Stromal cell of bone marrow (primary cell): ENCODE measurements around the gene ZNF470.
A peak's percentile ranks its signal among the peaks of the same experiment; 100 is the strongest.

Source experiments
- DNase-seq: peaks from one replicate; pipeline ENCODE4 v3.0.0-alpha.2; 2012; ENCODE audit warnings: low read depth

ZNF470 gene

DNA sequence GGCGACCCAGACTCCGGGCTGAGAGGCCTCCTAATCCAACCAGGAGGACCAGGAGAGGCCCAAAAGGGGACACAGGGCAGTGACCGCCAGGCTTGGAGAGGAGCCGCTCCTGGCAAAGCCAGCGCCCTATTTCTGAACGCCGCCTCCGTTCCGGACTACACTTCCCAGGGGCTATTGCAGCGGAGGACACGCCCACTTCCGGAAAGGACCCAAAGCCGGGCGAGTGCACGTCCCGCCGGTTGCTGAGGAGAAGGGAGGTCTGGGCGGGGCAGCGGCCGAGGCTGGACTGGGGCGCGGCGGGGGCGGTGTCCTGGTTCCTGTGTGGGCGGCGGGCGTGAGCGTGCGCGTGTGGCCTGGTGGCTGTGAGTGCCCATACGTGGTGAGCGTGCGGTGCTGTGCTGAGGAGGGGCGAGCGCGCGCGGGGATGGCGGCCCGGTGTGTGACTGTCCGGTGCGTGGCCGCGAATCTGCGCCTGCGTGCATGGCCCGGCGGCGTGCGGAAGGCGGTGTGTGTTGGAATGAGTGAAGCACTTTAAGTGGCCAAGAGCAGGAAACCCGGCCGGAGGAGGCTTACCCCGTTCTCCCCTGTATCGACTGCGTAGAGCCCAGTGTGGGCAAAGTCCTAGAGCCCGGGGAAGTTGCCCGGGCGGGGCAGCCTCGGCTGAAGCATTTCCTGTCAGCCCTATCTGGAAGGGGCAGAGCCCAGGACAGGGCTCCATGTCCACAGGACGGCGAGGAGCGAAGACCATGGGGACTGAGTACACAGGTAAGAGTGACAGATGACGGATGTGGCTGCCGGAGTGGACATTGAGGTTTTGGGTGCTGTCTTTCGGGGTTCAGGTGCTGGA, at the start of gene ZNF470:
Gene ZNF470, plus strand, starts transcription at position 195 of the 847 bp plus-strand sequence. CDS start 2,844 bp downstream, outside the sequence.
- peak; percentile 87 for DNase-seq

DNA sequence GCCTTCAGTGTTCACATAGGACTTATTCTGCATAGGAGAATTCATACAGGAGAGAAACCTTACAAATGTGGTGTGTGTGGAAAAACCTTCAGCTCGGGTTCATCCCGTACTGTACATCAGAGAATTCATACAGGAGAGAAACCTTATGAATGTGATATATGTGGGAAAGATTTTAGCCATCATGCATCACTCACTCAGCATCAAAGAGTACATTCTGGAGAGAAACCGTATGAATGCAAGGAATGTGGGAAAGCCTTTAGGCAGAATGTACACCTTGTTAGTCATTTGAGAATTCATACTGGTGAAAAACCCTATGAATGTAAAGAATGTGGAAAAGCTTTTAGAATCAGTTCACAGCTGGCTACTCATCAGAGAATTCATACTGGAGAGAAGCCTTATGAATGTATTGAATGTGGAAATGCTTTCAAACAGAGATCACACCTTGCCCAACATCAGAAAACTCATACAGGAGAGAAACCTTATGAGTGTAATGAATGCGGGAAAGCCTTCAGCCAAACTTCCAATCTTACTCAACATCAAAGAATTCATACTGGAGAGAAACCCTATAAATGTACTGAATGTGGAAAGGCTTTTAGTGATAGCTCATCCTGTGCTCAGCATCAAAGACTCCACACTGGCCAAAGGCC, 41.9 kb upstream of the ZNF470 start:
- no peak for DNase-seq

DNA sequence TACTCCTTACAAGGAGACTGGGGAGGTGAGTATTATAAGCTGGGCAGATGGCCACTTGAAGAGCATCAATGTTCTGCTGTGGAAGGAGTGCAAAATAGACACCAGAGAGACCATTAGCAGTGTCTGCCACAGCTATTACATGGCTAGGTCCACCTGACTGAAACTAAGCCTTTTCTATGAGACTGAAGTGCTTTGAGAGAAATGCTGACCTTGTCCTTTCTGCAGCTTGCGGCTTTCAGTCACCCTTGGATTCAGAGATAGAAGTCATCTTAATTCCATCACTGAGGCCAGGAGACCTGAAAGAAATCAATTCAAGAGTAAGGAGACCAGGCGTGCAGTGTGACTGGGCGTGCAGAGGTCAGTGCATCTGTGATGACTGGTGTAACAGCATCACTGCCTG, 29.8 kb upstream of the ZNF470 start:
- no peak for DNase-seq

DNA sequence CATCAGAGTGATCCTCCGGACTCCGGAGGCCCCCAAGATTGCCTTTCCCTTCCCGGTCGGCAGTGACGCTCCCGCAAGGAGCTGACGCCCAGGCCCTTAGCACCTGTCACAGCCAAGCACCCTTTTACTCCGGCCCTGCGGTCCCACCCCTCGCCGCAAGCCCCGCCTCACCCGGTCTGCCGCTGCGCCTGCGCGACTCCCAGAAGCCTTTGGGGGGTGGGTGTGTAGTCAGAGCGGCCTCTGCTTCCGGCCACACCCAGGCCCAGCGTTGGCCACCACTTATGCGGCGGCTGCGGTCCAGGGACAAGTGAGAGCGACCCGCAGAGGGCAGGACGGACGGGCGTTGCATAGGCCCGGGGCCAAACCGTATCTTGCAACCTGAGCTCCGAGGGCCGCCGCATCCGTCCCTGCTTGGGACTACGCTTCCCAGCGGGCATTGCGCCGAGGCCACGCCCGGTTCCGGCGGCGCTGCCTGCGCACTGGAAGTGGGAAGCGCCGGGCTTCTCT, 29.0 kb upstream of the ZNF470 start:
- peak; percentile 74 for DNase-seq

DNA sequence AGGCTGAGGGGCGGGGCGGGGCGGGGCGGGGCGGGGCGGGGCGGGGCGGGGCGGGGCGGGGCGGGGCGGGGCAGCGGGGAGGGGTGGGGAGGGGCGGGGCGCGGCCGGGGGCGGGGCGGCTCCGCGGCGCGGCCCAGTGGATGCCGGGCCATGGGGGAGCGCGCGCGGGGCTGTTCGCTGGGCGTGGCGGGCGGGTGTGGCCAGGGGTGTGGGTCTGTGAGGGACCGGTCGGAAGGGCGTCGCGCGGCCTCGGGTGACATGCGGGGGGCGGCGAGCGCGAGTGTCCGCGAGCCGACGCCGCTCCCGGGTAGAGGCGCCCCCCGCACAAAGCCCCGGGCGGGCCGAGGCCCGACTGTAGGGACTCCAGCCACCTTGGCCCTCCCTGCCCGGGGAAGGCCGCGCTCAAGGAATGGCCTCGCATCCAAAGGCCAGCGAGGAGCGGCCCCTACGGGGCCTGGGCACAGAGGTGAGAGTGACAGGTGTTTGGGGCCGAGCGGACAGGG, 28.5 kb upstream of the ZNF470 start, which contains the start of gene ZFP28:
Gene ZFP28, plus strand, starts transcription at position 188 of the 503 bp plus-strand sequence. Its CDS starts 71 bp downstream, at position 259.
- no peak for DNase-seq

DNA sequence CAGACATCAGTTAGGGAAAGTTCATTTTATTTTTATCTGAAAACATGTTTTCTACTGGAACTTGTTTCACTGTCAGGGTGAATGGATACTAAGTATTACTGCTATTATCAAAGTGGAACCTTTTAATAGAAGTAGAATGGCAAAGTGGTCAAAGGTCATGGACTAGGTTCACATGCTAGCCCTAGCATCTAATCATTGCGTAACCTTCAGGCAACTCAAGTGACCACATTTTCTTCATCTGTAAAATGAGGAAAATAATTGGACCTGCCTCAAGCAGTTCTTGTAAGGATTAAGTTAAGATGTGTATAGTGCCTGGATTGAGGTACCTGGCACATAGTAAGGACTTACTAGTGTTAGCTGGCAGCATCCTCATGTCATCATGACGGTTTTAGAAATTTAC, 23.5 kb upstream of the ZNF470 start:
- no peak for DNase-seq

DNA sequence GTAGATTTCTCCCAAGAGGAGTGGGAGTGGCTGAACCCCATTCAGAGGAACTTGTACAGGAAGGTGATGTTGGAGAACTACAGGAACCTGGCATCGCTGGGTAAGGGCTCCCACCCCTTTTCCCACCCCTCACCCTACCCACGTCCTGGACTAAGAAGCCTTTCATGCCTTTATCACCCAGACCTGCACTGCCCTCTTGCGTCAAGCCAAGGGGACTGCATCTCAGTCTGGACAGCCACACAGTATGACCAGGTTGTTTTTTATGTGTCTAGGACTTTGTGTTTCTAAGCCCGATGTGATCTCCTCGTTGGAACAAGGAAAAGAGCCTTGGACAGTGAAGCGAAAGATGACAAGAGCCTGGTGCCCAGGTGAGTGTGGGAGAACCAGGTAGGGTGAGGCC, 19.7 kb upstream of the ZNF470 start:
- DNase-seq, result no peak

DNA sequence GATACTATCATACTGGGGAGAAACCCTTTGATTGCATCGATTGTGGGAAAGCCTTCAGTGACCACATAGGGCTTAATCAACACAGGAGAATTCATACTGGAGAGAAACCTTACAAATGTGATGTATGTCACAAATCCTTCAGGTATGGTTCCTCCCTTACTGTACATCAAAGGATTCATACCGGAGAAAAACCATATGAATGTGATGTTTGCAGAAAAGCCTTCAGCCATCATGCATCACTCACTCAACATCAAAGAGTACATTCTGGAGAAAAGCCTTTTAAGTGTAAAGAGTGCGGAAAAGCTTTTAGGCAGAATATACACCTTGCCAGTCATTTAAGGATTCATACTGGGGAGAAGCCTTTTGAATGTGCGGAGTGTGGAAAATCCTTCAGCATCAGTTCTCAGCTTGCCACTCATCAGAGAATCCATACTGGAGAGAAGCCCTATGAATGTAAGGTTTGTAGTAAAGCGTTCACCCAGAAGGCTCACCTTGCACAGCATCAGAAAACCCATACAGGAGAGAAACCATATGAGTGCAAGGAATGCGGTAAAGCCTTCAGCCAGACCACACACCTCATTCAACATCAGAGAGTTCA, 12.9 kb upstream of the ZNF470 start:
- no peak for DNase-seq

DNA sequence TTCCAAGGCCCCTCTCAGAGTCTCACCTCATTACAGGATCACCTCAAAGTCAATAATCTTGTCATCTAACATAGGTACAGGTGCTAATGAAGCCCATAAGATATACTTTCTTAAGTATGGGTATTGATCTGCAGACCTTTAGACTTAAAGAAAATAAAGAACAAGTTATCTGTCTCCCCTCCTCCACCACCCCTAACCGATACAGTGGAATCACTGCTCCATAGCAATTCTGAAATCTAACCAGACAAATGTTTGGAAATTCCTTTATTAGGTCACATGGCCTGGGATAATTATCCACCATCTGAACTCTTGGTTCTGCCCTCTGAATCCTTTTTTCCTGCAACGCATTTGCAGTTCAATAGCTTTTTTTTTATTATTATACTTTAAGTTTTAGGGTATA, 4.5 kb upstream of the ZNF470 start:
- no peak for DNase-seq

DNA sequence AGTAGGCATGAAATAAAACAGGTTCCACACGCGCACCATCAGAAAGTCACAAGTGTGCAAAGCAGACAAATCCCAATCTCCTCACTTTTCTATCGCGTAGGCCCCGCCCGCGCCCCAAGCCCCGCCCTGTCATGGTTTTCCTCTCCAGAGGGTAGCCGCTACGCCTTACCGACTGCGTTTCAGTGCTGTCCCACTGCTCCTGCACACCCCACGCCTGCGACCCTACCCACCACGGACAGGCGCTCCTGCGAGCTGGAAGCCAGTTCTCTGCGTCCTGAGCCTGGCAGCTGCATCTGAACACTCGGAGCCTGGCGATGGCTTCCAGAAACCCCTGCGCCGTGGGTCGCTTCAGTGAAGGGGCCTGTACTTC, 379 bp upstream of the ZNF470 start:
- DNase-seq, result peak; percentile 5

DNA sequence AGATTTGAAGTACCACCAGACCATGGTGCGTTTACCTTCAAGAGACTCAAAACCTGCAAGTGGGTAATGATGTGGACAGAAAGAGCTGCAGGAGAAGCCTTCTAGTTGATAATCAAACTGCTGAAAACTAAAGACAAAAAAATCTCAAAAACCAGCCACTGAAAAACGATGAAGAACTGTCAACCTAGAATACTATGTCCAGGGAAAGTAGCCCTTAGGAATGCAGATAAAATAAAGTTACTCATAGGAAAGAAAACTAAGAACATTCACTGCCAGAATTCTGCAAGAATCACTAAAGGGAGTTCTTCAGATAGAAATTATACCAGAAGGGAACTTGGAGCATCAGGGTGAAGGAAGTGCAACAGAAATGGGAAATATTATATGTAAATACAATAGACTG, 5.3 kb downstream of the ZNF470 start:
- DNase-seq, result no peak

DNA sequence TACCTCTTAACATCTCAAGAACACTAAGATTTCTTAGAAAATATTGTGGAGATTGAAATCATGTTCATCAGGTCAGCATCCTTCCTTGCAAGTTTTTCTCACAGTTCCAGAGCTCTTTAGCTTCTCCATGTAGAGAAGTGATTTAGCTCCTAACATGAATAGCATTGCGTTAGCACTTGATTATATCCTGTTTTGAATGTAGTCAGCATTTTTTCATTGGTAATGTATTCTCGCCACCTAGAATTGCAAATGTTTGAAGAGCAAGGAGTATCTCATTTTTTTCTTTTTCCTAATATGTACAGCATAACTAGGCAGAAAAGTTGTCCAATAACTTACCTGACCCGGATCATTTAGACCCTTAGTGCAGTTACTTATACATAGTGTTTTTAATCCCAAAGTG, 6.6 kb downstream of the ZNF470 start:
- DNase-seq, result no peak

DNA sequence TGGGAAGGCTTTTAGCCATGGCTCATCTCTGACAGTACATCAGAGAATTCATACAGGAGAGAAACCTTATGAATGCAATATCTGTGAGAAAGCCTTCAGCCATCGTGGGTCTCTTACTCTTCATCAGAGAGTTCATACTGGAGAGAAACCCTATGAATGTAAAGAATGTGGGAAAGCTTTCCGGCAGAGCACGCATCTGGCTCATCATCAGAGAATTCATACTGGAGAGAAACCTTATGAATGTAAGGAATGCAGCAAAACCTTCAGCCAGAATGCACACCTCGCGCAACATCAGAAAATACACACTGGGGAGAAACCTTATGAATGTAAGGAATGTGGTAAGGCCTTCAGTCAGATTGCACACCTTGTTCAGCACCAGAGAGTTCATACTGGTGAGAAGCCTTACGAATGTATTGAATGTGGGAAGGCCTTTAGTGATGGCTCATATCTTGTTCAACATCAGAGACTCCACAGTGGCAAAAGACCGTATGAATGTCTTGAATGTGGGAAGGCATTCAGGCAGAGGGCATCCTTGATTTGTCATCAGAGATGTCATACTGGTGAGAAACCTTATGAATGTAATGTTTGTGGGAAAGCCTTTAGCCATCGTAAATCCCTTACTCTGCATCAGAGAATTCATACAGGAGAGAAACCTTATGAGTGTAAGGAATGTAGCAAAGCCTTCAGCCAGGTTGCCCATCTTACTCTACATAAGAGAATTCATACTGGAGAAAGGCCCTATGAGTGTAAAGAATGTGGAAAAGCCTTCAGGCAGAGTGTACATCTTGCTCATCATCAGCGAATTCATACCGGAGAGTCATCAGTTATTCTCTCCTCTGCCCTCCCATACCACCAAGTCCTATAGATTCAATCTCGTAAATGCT, 10.7 kb downstream of the ZNF470 start:
- DNase-seq, result no peak

DNA sequence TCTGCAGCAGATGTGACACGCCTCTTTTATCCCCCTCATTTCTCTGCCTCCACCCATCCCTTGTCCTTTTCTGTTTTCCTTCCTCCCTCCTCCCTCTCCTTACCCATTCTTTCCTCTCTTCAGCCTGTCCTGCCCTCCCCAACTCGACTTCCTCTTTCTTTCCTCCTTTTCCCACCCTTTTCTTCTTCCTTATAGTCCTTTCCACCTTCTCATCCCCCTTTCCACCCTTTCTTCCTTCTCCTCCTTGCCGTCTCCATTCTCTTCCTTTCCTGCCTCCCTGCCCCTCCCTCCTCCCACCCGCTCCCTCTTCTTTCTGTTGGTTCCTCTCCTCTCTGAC, 27.1 kb downstream of the ZNF470 start:
- DNase-seq, result no peak

DNA sequence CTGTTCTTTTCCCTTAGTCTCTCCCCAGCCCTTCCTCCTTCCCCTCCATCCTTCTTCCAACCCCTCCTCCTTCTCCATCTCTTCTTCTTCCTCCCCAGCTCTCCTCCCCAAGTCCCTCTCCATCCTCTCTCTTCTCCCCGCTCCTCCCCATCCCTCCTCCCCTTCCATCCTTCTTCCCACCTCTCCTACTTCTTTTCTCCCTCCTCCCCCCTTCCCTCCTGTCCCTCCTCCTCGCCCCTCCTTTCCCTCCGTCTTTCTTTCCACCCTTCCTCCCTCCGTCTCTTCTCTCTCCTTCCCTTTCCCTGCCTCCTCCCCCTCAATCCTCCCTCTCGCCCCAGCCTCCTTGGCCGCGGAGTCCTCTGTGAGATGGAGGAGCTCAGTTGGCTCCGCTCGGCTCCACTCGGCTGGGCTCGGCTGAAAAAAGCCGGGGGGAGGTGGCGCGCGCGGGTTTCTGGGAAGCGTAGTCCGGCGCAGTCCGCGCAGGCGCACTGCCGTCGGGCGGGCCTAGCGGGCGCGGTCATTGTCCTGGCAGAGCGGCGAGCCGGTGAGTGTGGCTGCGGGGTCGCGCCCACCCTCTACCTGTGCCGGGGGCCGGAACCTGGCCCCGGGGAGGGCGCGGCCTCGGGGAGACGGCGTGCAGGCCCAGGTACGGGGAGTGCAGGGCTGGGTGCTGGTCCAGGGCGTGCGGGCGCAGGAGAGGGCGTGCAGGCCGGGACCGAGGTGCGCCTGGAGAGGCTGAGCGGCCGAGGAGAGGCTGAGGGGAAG, 27.7 kb downstream of the ZNF470 start, which contains the start of gene ZNF71:
Gene ZNF71, plus strand, starts transcription at position 520 of the 765 bp plus-strand sequence. CDS start 6,257 bp downstream, outside the sequence.
- DNase-seq, result peak; percentile 73

DNA sequence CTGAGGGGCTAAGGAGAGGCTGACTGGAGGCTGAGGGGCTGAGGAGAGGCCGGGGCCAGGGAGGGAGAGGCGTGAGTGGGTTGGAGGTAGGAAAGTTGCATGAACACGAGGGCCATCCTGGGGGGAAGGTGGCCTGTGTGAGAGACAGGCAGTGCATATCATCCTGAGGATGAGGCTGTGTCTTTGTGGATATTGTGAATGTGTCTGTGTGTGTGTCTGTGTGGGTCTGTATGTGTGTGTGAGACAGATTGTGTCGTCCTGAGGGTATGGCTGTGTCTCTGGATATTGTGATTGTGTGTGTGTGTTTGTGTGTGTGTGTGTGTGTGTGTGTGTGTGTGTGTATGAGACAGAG, 28.3 kb downstream of the ZNF470 start:
- no peak for DNase-seq

DNA sequence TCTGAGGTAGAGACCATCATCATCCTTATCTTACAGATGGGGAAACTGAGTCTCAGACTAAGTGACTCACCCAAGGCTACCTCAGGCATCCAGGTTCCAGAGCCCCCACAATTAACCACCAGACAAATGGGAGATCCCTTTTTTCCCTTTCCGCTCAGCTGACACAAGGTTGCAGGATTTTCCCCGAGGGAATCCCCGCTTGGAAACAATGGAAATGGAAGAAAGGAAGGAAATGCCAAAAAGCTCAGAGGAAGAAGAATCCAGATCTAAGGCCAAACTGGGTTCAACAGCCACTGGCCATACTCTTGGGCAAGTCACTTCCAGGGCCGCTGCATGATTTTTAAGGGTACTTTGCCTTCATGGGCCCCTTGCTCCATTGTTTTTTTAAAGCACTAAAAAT, 29.4 kb downstream of the ZNF470 start:
- no peak for DNase-seq

DNA sequence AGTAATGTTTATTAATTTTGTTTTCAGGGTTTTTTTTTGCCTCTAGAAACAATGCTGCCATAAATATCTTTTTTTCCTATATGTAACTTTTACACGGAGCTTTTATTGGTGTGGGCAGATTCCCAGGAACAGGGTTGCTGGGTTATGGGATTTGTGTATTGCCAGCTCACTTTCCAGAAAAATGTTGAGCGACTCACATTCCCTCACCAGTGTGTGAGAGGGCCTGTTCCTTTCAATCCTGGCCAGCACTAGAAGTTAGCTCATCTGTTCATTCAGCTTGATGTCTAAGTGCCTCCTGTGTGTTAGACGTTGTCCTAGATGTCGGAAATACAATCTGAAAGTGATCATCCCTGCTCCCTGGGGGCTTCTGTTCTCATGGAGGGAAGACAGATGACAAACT, 30.4 kb downstream of the ZNF470 start:
- DNase-seq, result no peak

DNA sequence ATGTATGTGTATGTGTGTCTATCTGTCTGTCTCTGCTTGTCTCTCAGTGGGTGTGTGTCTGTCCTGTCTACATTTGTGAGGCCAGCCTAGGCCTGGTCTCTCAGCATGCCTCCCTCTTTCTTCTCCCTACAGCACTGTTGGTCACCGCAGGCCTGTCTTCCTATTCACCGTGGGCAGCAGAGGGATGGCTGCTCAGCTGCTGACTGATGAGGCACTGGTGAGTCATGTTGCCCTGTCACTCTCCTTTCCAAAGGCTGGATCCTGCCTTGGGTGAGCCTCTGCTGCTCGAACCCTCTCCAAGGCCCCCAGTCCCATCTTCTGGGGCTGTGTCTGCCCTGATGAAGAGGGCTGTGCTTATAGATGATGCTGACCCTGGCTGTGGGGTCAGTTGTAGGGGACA, 34.1 kb downstream of the ZNF470 start:
- no peak for DNase-seq

DNA sequence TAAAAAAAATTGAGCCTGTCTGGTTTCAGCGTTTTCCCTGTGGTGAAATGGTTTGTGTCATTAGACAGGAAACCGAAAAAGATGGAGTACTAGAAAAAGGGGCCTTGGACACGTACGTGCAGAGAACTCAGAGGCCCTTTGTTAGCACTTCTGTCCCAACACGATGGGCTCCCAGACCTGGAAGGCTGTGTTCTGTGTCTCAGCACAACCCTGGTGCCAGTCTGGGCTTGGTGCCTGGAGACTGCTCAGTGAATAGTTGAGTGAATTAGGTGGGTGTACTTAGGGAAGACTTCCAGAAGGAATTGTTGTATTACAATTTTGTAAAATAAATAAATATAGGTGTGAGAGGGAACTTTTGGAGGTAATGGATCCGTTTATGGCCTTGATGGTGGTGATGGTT, 36.6 kb downstream of the ZNF470 start:
- no peak for DNase-seq
